Measurements from ENCODE around the gene ARPC2. TPM values are rescaled to one million over a fixed set of nuclear protein-coding genes. Genes with fewer than 3 reads are reported as not detected.
A peak's percentile ranks its signal among the peaks of the same experiment; 100 is the strongest.

Gene ARPC2
- total RNA-seq, 1 donor from 2014 or later: 135 TPM

GRCh38 chr2:218262237-218262600 is 45.2 kb downstream of the ARPC2 start:
- Histone ChIP-seq H3K4me3 (no peak overlapping the region), H3K36me3 (peaks cover 45% of the 10 kb centered on the region), H3K9me3 (replicated peaks) (no peaks in the 10 kb centered on the region), H3K27ac (replicated peaks) (peak overlapping the region; percentile 88), H3K27me3 (ENCODE audit: low read depth) (no peaks in the 10 kb centered on the region), H3K4me1 (peaks cover 75% of the 10 kb centered on the region)
- TF ChIP-seq CTCF (IDR thresholded peaks at IDR 0.05; ENCODE audit: borderline replicate concordance): no peak
- intact Hi-C loops (cut with micrococcal nuclease): no loop called here
- no peak for DNase-seq

- peaks cover 72% of the 10 kb centered on the region for H3K4me1 ChIP-seq
- no peak for TF ChIP-seq CTCF (IDR thresholded peaks at IDR 0.05; ENCODE audit: borderline replicate concordance)
- H3K36me3 ChIP-seq: peaks cover 51% of the 10 kb centered on the region
- H3K27ac ChIP-seq (replicated peaks): peak overlapping the region; percentile 88
- no peak overlapping the region for H3K4me3 ChIP-seq
- intact Hi-C loops (cut with micrococcal nuclease): no loop called here
- DNase-seq: no peak
- no peaks in the 10 kb centered on the region for H3K9me3 ChIP-seq (replicated peaks)
- no peaks in the 10 kb centered on the region for H3K27me3 ChIP-seq (ENCODE audit: low read depth)
Observed at GRCh38 chr2:218262631-218263586, 45.9 kb downstream of the ARPC2 start.

- Histone ChIP-seq H3K27me3 (ENCODE audit: low read depth) (no peaks in the 10 kb centered on the region), H3K4me3 (no peak overlapping the region), H3K36me3 (peaks cover 55% of the 10 kb centered on the region), H3K4me1 (peaks cover 72% of the 10 kb centered on the region), H3K9me3 (replicated peaks) (no peaks in the 10 kb centered on the region), H3K27ac (replicated peaks) (peak overlapping the region; percentile 27)
- DNase-seq: no peak
- no peak for TF ChIP-seq CTCF (IDR thresholded peaks at IDR 0.05; ENCODE audit: borderline replicate concordance)
- intact Hi-C loops (cut with micrococcal nuclease): no loop called here
Observed at GRCh38 chr2:218263817-218264641, 47.0 kb downstream of the ARPC2 start.

- intact Hi-C loops (cut with micrococcal nuclease): no loop called here
Observed at GRCh38 chr2:218264773-218265561, 48.0 kb downstream of the ARPC2 start.

More at GRCh38 chr2:218264773-218265561, 48.0 kb downstream of the ARPC2 start:
- TF ChIP-seq CTCF (IDR thresholded peaks at IDR 0.05; ENCODE audit: borderline replicate concordance): no peak
- Histone ChIP-seq H3K4me1 (peaks cover 72% of the 10 kb centered on the region), H3K4me3 (no peak overlapping the region), H3K9me3 (replicated peaks) (no peaks in the 10 kb centered on the region), H3K36me3 (peaks cover 55% of the 10 kb centered on the region), H3K27me3 (ENCODE audit: low read depth) (no peaks in the 10 kb centered on the region), H3K27ac (replicated peaks) (peak overlapping the region; percentile 27)
- DNase-seq: no peak
